Thyroid gland (tissue), 4 donors: ENCODE measurements around the gene C6orf118.

ENCODE experiments used
- POLR2A ChIP-seq, 2 donors: fragments of 450-650 bp; IDR thresholded peaks; one replicate each; pipeline ENCODE4 v1.6.1; 2017; ENCODE audit warnings: antibody characterized with exemption in 2 of 2, mild to moderate bottlenecking in 2 of 2, moderate library complexity in 1 of 2
- TF ChIP-seq, protein P1 (sequence below), 6 experiments: fragments of 200-600 bp in 3 of 6; fragments of 450-650 bp in 3 of 6; sonication (generic) in 3 of 6; IDR thresholded peaks; one replicate each; pipeline ENCODE4 v1.5.1; 2016 to 2019; ENCODE audit warnings: antibody characterized with exemption in 6 of 6, mild to moderate bottlenecking in 2 of 6, inconsistent platforms in 1 of 6, moderate library complexity in 1 of 6

DNA sequence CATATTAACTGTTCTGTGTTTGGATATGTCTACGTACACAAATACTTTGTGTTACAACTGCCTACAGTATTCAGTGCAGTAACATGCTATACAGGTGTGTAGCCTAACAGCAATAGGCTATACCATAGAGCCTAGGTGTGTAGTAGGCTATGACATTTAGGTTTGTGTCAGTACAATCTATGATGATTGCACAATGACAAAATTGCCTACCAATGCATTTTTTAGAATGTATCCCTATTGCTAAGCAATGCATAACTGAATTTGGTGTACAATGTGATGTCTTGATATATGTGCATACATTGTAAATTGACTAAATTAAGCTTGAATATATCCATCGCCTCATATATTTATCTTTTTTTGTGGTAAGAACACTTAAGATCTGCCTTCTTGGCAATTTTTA lies 48.9 kb downstream of the C6orf118 start:
- no peak for TF ChIP-seq POLR2A (IDR thresholded peaks at IDR 0.05)
- TF ChIP-seq, protein P1, sequence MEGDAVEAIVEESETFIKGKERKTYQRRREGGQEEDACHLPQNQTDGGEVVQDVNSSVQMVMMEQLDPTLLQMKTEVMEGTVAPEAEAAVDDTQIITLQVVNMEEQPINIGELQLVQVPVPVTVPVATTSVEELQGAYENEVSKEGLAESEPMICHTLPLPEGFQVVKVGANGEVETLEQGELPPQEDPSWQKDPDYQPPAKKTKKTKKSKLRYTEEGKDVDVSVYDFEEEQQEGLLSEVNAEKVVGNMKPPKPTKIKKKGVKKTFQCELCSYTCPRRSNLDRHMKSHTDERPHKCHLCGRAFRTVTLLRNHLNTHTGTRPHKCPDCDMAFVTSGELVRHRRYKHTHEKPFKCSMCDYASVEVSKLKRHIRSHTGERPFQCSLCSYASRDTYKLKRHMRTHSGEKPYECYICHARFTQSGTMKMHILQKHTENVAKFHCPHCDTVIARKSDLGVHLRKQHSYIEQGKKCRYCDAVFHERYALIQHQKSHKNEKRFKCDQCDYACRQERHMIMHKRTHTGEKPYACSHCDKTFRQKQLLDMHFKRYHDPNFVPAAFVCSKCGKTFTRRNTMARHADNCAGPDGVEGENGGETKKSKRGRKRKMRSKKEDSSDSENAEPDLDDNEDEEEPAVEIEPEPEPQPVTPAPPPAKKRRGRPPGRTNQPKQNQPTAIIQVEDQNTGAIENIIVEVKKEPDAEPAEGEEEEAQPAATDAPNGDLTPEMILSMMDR (IDR thresholded peaks at IDR 0.05), result no peak
